DOHH2 (cell line): ENCODE measurements around the gene TACC2.

Experiments used
- H3F3A ChIP-seq: fragments of 200-600 bp; sonication (generic), shearing (Covaris generic); 2 replicates; pipeline ENCODE4 v1.6.0; 2016; ENCODE audit warnings: antibody characterized with exemption, mild to moderate bottlenecking; ENCODE audit not compliant: control insufficient read depth, insufficient read depth
- H3K27ac ChIP-seq: fragments of 200-600 bp; sonication (generic); 2 replicates; pipeline ENCODE4 v1.5.1; 2014; ENCODE audit warnings: low read depth, mild to moderate bottlenecking, low read length, moderate library complexity
- H3K27me3 ChIP-seq: fragments of 200-600 bp; sonication (generic); 2 replicates; pipeline ENCODE4 v1.6.1; 2014; ENCODE audit warnings: mild to moderate bottlenecking, low read length, mixed read lengths; ENCODE audit not compliant: control insufficient read depth
- H3K36me3 ChIP-seq: fragments of 200-600 bp; sonication (generic); 2 replicates; pipeline ENCODE4 v1.6.1; 2014; ENCODE audit warnings: mild to moderate bottlenecking, low read length, moderate library complexity, mixed read lengths; ENCODE audit not compliant: control insufficient read depth
- H3K4me1 ChIP-seq: fragments of 200-600 bp; sonication (generic); 2 replicates; pipeline ENCODE4 v1.6.1; 2014; ENCODE audit warnings: mild to moderate bottlenecking, low read length, mixed read lengths; ENCODE audit not compliant: control insufficient read depth
- H3K4me2 ChIP-seq: fragments of 200-600 bp; sonication (generic); 2 replicates; pipeline ENCODE4 v1.6.0; 2014; ENCODE audit warnings: mild to moderate bottlenecking, low read length, moderate library complexity
- H3K4me3 ChIP-seq: fragments of 200-600 bp; sonication (generic); 2 replicates; pipeline ENCODE4 v1.5.1; 2014; ENCODE audit warnings: mild to moderate bottlenecking, low read length, mixed read lengths
- H3K79me2 ChIP-seq: fragments of 200-600 bp; sonication (generic); 2 replicates; pipeline ENCODE4 v1.6.1; 2014; ENCODE audit warnings: mild to moderate bottlenecking, low read length, mixed read lengths; ENCODE audit not compliant: control insufficient read depth
- H3K9me2 ChIP-seq: fragments of 200-600 bp; sonication (generic); replicated peaks from 2 replicates; pipeline ENCODE4 v1.6.1; 2014; ENCODE audit warnings: mild to moderate bottlenecking, low read length, mixed read lengths; ENCODE audit not compliant: control insufficient read depth
- H3K9me3 ChIP-seq: fragments of 200-600 bp; sonication (generic); 2 replicates; pipeline ENCODE4 v1.6.1; 2014; ENCODE audit warnings: antibody characterized with exemption, low read length, mixed read lengths; ENCODE audit not compliant: control insufficient read depth, insufficient read depth
- H4K20me1 ChIP-seq: fragments of 200-600 bp; sonication (generic); 2 replicates; pipeline ENCODE4 v1.6.0; 2014; ENCODE audit warnings: low read depth, mild to moderate bottlenecking, antibody characterized with exemption, low read length, moderate library complexity; ENCODE audit not compliant: control insufficient read depth, insufficient read depth
- CTCF ChIP-seq: fragments of 200-600 bp; sonication (generic); IDR thresholded peaks from one replicate; pipeline ENCODE4 v1.5.1; 2014; ENCODE audit warnings: antibody characterized with exemption, mild to moderate bottlenecking, low read depth, low read length; ENCODE audit not compliant: poor library complexity, severe bottlenecking
- EZH2phosphoT487 ChIP-seq: fragments of 200-600 bp; sonication (generic); IDR thresholded peaks from 2 replicates; pipeline ENCODE4 v1.6.1; 2017; ENCODE audit warnings: borderline replicate concordance, mild to moderate bottlenecking, antibody characterized with exemption, low read length, moderate library complexity, mixed read lengths

Gene TACC2

GRCh38 chr10:122112625-122113160 is 123.7 kb downstream of the TACC2 start:
- no peak overlapping the region for H3K4me2 ChIP-seq
- H3K9me3 ChIP-seq: no peaks in the 10 kb centered on the region
- H3F3A ChIP-seq: no peaks in the 10 kb centered on the region
- H3K27ac ChIP-seq: no peak overlapping the region
- TF ChIP-seq EZH2phosphoT487 (no peak), CTCF (no peak)
- H3K36me3 ChIP-seq: no peaks in the 10 kb centered on the region
- no peaks in the 10 kb centered on the region for H3K79me2 ChIP-seq
- no peaks in the 10 kb centered on the region for H3K9me2 ChIP-seq
- H3K4me1 ChIP-seq: no peaks in the 10 kb centered on the region
- H4K20me1 ChIP-seq: no peaks in the 10 kb centered on the region
- no peaks in the 10 kb centered on the region for H3K27me3 ChIP-seq
- H3K4me3 ChIP-seq: no peak overlapping the region

DNA sequence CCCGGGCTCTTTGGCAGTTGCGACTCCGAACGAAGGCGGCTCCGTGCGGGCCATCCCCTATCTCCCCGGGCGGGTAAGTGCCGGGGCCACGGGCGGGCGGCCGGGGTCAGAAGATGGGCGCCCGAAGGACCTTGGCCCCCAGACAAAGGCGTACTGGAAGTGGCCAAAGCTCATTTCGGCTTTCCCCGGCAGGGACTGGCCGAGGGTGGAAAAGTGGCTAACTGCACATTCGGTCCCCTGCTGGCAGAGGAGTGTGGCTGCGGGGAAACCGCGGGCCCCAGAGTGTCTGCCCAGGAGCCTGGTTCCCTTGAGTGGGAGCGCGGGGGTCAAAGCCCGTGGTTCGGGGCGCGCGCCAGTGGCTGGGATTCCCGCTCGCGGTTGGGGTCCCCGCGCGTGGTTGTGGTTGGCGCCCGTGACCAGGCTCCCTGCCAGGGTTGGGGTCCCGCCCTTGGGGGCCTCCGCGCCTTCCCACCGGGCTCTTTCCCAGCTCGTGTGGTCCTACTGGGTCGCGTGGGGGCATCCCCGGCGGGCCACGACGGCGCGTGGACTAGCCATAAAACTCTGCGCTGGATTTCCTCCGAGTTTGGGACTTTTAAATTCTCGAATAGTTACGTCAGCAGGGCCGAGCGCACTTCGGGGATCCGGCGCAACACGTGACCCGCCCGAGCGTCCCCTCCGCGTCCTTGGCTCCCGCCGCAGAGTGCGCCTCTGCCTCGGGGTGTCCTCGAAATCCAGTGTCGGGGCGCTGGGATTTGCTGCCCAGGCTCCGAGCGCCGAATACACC is 124.4 kb downstream of the TACC2 start:
- no peak overlapping the region for H3K4me2 ChIP-seq
- H3K36me3 ChIP-seq: no peaks in the 10 kb centered on the region
- no peaks in the 10 kb centered on the region for H3K9me3 ChIP-seq
- no peak overlapping the region for H3K4me3 ChIP-seq
- TF ChIP-seq CTCF (no peak), EZH2phosphoT487 (no peak)
- no peaks in the 10 kb centered on the region for H3F3A ChIP-seq
- no peaks in the 10 kb centered on the region for H3K4me1 ChIP-seq
- no peaks in the 10 kb centered on the region for H3K27me3 ChIP-seq
- no peak overlapping the region for H3K27ac ChIP-seq
- H4K20me1 ChIP-seq: no peaks in the 10 kb centered on the region
- no peaks in the 10 kb centered on the region for H3K79me2 ChIP-seq
- no peaks in the 10 kb centered on the region for H3K9me2 ChIP-seq

GRCh38 chr10:122113945-122114747 is 125.2 kb downstream of the TACC2 start:
- H3K79me2 ChIP-seq: no peaks in the 10 kb centered on the region
- H3K9me3 ChIP-seq: no peaks in the 10 kb centered on the region
- no peak overlapping the region for H3K27ac ChIP-seq
- no peaks in the 10 kb centered on the region for H3K27me3 ChIP-seq
- no peak for TF ChIP-seq EZH2phosphoT487
- no peak for TF ChIP-seq CTCF
- H3K4me3 ChIP-seq: no peak overlapping the region
- H4K20me1 ChIP-seq: no peaks in the 10 kb centered on the region
- no peaks in the 10 kb centered on the region for H3K4me1 ChIP-seq
- H3K36me3 ChIP-seq: no peaks in the 10 kb centered on the region
- H3K9me2 ChIP-seq: no peaks in the 10 kb centered on the region
- no peaks in the 10 kb centered on the region for H3F3A ChIP-seq
- no peak overlapping the region for H3K4me2 ChIP-seq
